NT2/D1 (cell line): ENCODE measurements around the gene CAMTA1.

Source experiments
- DNase-seq: peaks from one replicate; pipeline ENCODE4 v3.0.0-alpha.2; 2011; ENCODE audit warnings: low read depth, low spot score
- H3K27me3 ChIP-seq: 2 replicates; pipeline ENCODE4 v1.6.0; 2011; ENCODE audit warnings: mild to moderate bottlenecking; ENCODE audit not compliant: insufficient read length, insufficient read depth
- H3K36me3 ChIP-seq: 2 replicates; pipeline ENCODE4 v1.6.1; 2011; ENCODE audit warnings: mild to moderate bottlenecking, low read length, mixed read lengths; ENCODE audit not compliant: insufficient read depth, insufficient read length
- H3K4me1 ChIP-seq: 2 replicates; pipeline ENCODE4 v1.5.1; 2011; ENCODE audit not compliant: insufficient read depth, insufficient read length
- H3K4me3 ChIP-seq: 2 replicates; pipeline ENCODE4 v1.5.1; 2011; ENCODE audit warnings: low read depth; ENCODE audit not compliant: insufficient read length
- H3K9ac ChIP-seq: 2 replicates; pipeline ENCODE4 v1.6.0; 2011; ENCODE audit warnings: low read depth; ENCODE audit not compliant: insufficient read length
- H3K9me3 ChIP-seq: 2 replicates; pipeline ENCODE4 v1.5.1; 2011; ENCODE audit warnings: mild to moderate bottlenecking, low read length; ENCODE audit not compliant: insufficient read depth
- SUZ12 ChIP-seq: IDR thresholded peaks from 2 replicates; pipeline ENCODE4 v1.6.1; 2011; ENCODE audit not compliant: insufficient read length, insufficient read depth; ENCODE audit errors: extremely low read depth
- YY1 ChIP-seq: IDR thresholded peaks from 2 replicates; pipeline ENCODE4 v1.6.1; 2011; ENCODE audit not compliant: insufficient read length, insufficient read depth
- ZNF274 ChIP-seq: IDR thresholded peaks from 2 replicates; pipeline ENCODE4 v1.6.1; 2011; ENCODE audit warnings: mild to moderate bottlenecking, low read depth, low read length

The CAMTA1 gene

GRCh38 chr1:6988796-6989195, 203.5 kb downstream of the CAMTA1 start:
- H3K9me3 ChIP-seq: no peaks in the 10 kb centered on the region; the same call in 1 of the 2 replicates
- DNase-seq: no peak
- no peak overlapping the region for H3K9ac ChIP-seq
- no peaks in the 10 kb centered on the region for H3K27me3 ChIP-seq
- H3K4me1 ChIP-seq: peaks cover 2% of the 10 kb centered on the region
- H3K36me3 ChIP-seq: no peaks in the 10 kb centered on the region
- TF ChIP-seq SUZ12: no peak
- no peak for TF ChIP-seq ZNF274
- no peak for TF ChIP-seq YY1
- H3K4me3 ChIP-seq: no peak overlapping the region

- no peak overlapping the region for H3K4me3 ChIP-seq
- peaks cover 3% of the 10 kb centered on the region; the same call in 1 of the 2 replicates for H3K9me3 ChIP-seq
- H3K9ac ChIP-seq: no peak overlapping the region
- no peak for TF ChIP-seq YY1
- TF ChIP-seq SUZ12: no peak
- TF ChIP-seq ZNF274: no peak
- DNase-seq: peak; percentile 55
- H3K27me3 ChIP-seq: no peaks in the 10 kb centered on the region
- peaks cover 2% of the 10 kb centered on the region for H3K4me1 ChIP-seq
- no peaks in the 10 kb centered on the region for H3K36me3 ChIP-seq
Observed at GRCh38 chr1:6989212-6990159, 204.2 kb downstream of the CAMTA1 start.

- Histone ChIP-seq H3K9me3 (peaks cover 3% of the 10 kb centered on the region; the same call in 1 of the 2 replicates), H3K4me1 (peaks cover 6% of the 10 kb centered on the region), H3K4me3 (no peak overlapping the region), H3K9ac (no peak overlapping the region), H3K27me3 (no peaks in the 10 kb centered on the region), H3K36me3 (no peaks in the 10 kb centered on the region)
- no peak for DNase-seq
- TF ChIP-seq SUZ12: no peak
- TF ChIP-seq YY1: no peak
Observed at GRCh38 chr1:6991266-6991665, 206.0 kb downstream of the CAMTA1 start.

GRCh38 chr1:6995789-6996188, 210.5 kb downstream of the CAMTA1 start:
- peaks cover 4% of the 10 kb centered on the region for H3K4me1 ChIP-seq
- peaks cover 3% of the 10 kb centered on the region; the same call in 1 of the 2 replicates for H3K9me3 ChIP-seq
- no peak for TF ChIP-seq SUZ12
- no peak for TF ChIP-seq YY1
- no peak for TF ChIP-seq ZNF274

GRCh38 chr1:6996371-6996770, 211.1 kb downstream of the CAMTA1 start:
- Histone ChIP-seq H3K36me3 (no peaks in the 10 kb centered on the region), H3K9me3 (peaks cover 3% of the 10 kb centered on the region; the same call in 1 of the 2 replicates), H3K9ac (no peak overlapping the region), H3K4me1 (peaks cover 4% of the 10 kb centered on the region), H3K4me3 (no peak overlapping the region), H3K27me3 (no peaks in the 10 kb centered on the region)
- DNase-seq: no peak
- TF ChIP-seq YY1 (no peak), SUZ12 (no peak), ZNF274 (no peak)

More at GRCh38 chr1:6995789-6996188, 210.5 kb downstream of the CAMTA1 start:
- Histone ChIP-seq H3K36me3 (no peaks in the 10 kb centered on the region), H3K9ac (no peak overlapping the region), H3K27me3 (no peaks in the 10 kb centered on the region), H3K4me3 (no peak overlapping the region)
- no peak for DNase-seq

- DNase-seq: no peak
- TF ChIP-seq ZNF274 (no peak), YY1 (no peak)
- Histone ChIP-seq H3K9me3 (peaks cover 3% of the 10 kb centered on the region; the same call in 1 of the 2 replicates), H3K36me3 (no peaks in the 10 kb centered on the region), H3K4me3 (no peak overlapping the region), H3K4me1 (peaks cover 4% of the 10 kb centered on the region), H3K27me3 (no peaks in the 10 kb centered on the region), H3K9ac (no peak overlapping the region)
Observed at GRCh38 chr1:6996866-6997265, 211.6 kb downstream of the CAMTA1 start.

GRCh38 chr1:6998267-6998666, 213.0 kb downstream of the CAMTA1 start:
- Histone ChIP-seq H3K4me3 (no peak overlapping the region), H3K9ac (no peak overlapping the region), H3K27me3 (no peaks in the 10 kb centered on the region), H3K36me3 (no peaks in the 10 kb centered on the region), H3K9me3 (peaks cover 3% of the 10 kb centered on the region; the same call in 1 of the 2 replicates), H3K4me1 (peaks cover 4% of the 10 kb centered on the region)
- TF ChIP-seq YY1 (no peak), ZNF274 (no peak), SUZ12 (no peak)
- DNase-seq: no peak

- Histone ChIP-seq H3K4me3 (no peak overlapping the region), H3K36me3 (no peaks in the 10 kb centered on the region), H3K9me3 (no peaks in the 10 kb centered on the region), H3K4me1 (peaks cover 4% of the 10 kb centered on the region), H3K9ac (no peak overlapping the region), H3K27me3 (no peaks in the 10 kb centered on the region)
- DNase-seq: no peak
- TF ChIP-seq ZNF274 (no peak), SUZ12 (no peak), YY1 (no peak)
Observed at GRCh38 chr1:6999826-7000225, 214.6 kb downstream of the CAMTA1 start.
